GM21529 (cell line): ENCODE data around the gene TNIP1.

Source experiments
- ATAC-seq: cut with Tn5 transposase; IDR thresholded peaks from one replicate; pipeline ENCODE4 v1.9.1; 2021; ENCODE audit not compliant: unreplicated experiment

The TNIP1 gene

GRCh38 chr5:151106043-151106442 lies 25.2 kb upstream of the TNIP1 start:
- ATAC-seq: no peak

GRCh38 chr5:151105561-151105960 lies 24.7 kb upstream of the TNIP1 start:
- ATAC-seq: no peak

- no peak for ATAC-seq
These were observed 24.0 kb upstream of the TNIP1 start for GRCh38 chr5:151104795-151105194.

- no peak for ATAC-seq
These were observed 20.9 kb upstream of the TNIP1 start for GRCh38 chr5:151101746-151102145.

- ATAC-seq: no peak
These were observed 20.3 kb upstream of the TNIP1 start for GRCh38 chr5:151101151-151101550.

GRCh38 chr5:151100681-151101080 lies 19.8 kb upstream of the TNIP1 start:
- no peak for ATAC-seq

GRCh38 chr5:151098768-151099121 lies 17.9 kb upstream of the TNIP1 start:
- ATAC-seq: no peak

GRCh38 chr5:151097820-151098767 lies 17.3 kb upstream of the TNIP1 start:
- ATAC-seq: peak; percentile 54

GRCh38 chr5:151097061-151097460 lies 16.2 kb upstream of the TNIP1 start:
- ATAC-seq: no peak

- ATAC-seq: no peak
These were observed 15.2 kb upstream of the TNIP1 start for GRCh38 chr5:151096001-151096373.

- ATAC-seq: no peak
These were observed 14.6 kb upstream of the TNIP1 start for GRCh38 chr5:151095341-151096000.

- no peak for ATAC-seq
These were observed 14.0 kb upstream of the TNIP1 start for GRCh38 chr5:151094852-151095245.

- ATAC-seq: peak; percentile 67
These were observed 13.4 kb upstream of the TNIP1 start for GRCh38 chr5:151094030-151094851.

- ATAC-seq: peak; percentile 14
These were observed 12.6 kb upstream of the TNIP1 start for GRCh38 chr5:151093476-151093889.

- ATAC-seq: no peak
These were observed 11.9 kb upstream of the TNIP1 start for GRCh38 chr5:151092762-151093161.

- ATAC-seq: no peak
These were observed 8.9 kb upstream of the TNIP1 start for GRCh38 chr5:151089726-151090125.

GRCh38 chr5:151088986-151089385 lies 8.2 kb upstream of the TNIP1 start:
- no peak for ATAC-seq

- ATAC-seq: peak; percentile 1
These were observed 6.7 kb upstream of the TNIP1 start for GRCh38 chr5:151087486-151087885.

- peak; percentile 70 for ATAC-seq
These were observed 6.1 kb upstream of the TNIP1 start for GRCh38 chr5:151086905-151087360.

GRCh38 chr5:151086192-151086869 lies 5.5 kb upstream of the TNIP1 start:
- ATAC-seq: peak; percentile 6
